IMR-90 (cell line): ENCODE results near the gene CNPY4.

Experiments
- BHLHE40 ChIP-seq: fragments of 150-350 bp; IDR thresholded peaks from 2 replicates; pipeline ENCODE4 v1.6.1; 2016; ENCODE audit warnings: mild to moderate bottlenecking, low read depth, low read length
- CEBPB ChIP-seq: IDR thresholded peaks from 2 replicates; pipeline ENCODE4 v1.6.1; 2012; ENCODE audit warnings: low read depth, low read length, improper control_type of control experiment
- CHD1 ChIP-seq: IDR thresholded peaks from 2 replicates; pipeline ENCODE4 v1.6.1; 2012; ENCODE audit warnings: low read depth, low read length, improper control_type of control experiment
- FOS ChIP-seq: fragments of 150-350 bp; IDR thresholded peaks from 2 replicates; pipeline ENCODE4 v1.6.1; 2016; ENCODE audit warnings: low read depth, low read length
- MXI1 ChIP-seq: IDR thresholded peaks from 2 replicates; pipeline ENCODE4 v1.6.1; 2012; ENCODE audit warnings: low read depth, mild to moderate bottlenecking, low read length, moderate library complexity, borderline replicate concordance
- NFE2L2 ChIP-seq: fragments of 150-350 bp; IDR thresholded peaks from 2 replicates; pipeline ENCODE4 v1.6.1; 2016; ENCODE audit warnings: low read depth, mild to moderate bottlenecking, low read length
- POLR2A ChIP-seq: IDR thresholded peaks from 2 replicates; pipeline ENCODE4 v1.6.1; 2012; ENCODE audit warnings: mild to moderate bottlenecking, low read depth, low read length
- RAD21 ChIP-seq: IDR thresholded peaks from 2 replicates; pipeline ENCODE4 v1.6.1; 2012; ENCODE audit warnings: low read length, improper control_type of control experiment
- RFX5 ChIP-seq: IDR thresholded peaks from 2 replicates; pipeline ENCODE4 v1.8.0; 2012; ENCODE audit warnings: low read depth, mild to moderate bottlenecking, low read length, moderate library complexity
- SMC3 ChIP-seq: fragments of 150-350 bp; IDR thresholded peaks from 2 replicates; pipeline ENCODE4 v1.6.1; 2016; ENCODE audit warnings: low read depth, mild to moderate bottlenecking, antibody characterized with exemption, low read length, moderate library complexity
- TF ChIP-seq, protein P1 (sequence below): conservative IDR thresholded peaks from 2 replicates; pipeline ENCODE4 v1.5.1; 2012; ENCODE audit warnings: mild to moderate bottlenecking, low read depth, low read length, improper control_type of control experiment
- TF ChIP-seq, protein P2 (sequence below): fragments of 150-350 bp; IDR thresholded peaks from 2 replicates; pipeline ENCODE4 v1.6.1; 2017; ENCODE audit warnings: mild to moderate bottlenecking, antibody characterized with exemption, low read length, low read depth

- TF ChIP-seq RAD21 (no peak), CEBPB (no peak), MXI1 (no peak), POLR2A (no peak), NFE2L2 (no peak), CHD1 (no peak), RFX5 (no peak), SMC3 (no peak), BHLHE40 (no peak), FOS (no peak)
- TF ChIP-seq, protein P1, sequence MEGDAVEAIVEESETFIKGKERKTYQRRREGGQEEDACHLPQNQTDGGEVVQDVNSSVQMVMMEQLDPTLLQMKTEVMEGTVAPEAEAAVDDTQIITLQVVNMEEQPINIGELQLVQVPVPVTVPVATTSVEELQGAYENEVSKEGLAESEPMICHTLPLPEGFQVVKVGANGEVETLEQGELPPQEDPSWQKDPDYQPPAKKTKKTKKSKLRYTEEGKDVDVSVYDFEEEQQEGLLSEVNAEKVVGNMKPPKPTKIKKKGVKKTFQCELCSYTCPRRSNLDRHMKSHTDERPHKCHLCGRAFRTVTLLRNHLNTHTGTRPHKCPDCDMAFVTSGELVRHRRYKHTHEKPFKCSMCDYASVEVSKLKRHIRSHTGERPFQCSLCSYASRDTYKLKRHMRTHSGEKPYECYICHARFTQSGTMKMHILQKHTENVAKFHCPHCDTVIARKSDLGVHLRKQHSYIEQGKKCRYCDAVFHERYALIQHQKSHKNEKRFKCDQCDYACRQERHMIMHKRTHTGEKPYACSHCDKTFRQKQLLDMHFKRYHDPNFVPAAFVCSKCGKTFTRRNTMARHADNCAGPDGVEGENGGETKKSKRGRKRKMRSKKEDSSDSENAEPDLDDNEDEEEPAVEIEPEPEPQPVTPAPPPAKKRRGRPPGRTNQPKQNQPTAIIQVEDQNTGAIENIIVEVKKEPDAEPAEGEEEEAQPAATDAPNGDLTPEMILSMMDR = no peak
- TF ChIP-seq, protein P2, sequence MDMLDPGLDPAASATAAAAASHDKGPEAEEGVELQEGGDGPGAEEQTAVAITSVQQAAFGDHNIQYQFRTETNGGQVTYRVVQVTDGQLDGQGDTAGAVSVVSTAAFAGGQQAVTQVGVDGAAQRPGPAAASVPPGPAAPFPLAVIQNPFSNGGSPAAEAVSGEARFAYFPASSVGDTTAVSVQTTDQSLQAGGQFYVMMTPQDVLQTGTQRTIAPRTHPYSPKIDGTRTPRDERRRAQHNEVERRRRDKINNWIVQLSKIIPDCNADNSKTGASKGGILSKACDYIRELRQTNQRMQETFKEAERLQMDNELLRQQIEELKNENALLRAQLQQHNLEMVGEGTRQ = no peak
Measured at GRCh38 chr7:100071018-100071723, 48.3 kb upstream of the CNPY4 start.
